HG02852 (cell line): ENCODE measurements around the gene FGF1.

Experiments used
- ATAC-seq: cut with Tn5 transposase; IDR thresholded peaks from one replicate; pipeline ENCODE4 v1.9.1; 2021; ENCODE audit warnings: mild to moderate bottlenecking, moderate library complexity; ENCODE audit not compliant: unreplicated experiment

The FGF1 gene

DNA sequence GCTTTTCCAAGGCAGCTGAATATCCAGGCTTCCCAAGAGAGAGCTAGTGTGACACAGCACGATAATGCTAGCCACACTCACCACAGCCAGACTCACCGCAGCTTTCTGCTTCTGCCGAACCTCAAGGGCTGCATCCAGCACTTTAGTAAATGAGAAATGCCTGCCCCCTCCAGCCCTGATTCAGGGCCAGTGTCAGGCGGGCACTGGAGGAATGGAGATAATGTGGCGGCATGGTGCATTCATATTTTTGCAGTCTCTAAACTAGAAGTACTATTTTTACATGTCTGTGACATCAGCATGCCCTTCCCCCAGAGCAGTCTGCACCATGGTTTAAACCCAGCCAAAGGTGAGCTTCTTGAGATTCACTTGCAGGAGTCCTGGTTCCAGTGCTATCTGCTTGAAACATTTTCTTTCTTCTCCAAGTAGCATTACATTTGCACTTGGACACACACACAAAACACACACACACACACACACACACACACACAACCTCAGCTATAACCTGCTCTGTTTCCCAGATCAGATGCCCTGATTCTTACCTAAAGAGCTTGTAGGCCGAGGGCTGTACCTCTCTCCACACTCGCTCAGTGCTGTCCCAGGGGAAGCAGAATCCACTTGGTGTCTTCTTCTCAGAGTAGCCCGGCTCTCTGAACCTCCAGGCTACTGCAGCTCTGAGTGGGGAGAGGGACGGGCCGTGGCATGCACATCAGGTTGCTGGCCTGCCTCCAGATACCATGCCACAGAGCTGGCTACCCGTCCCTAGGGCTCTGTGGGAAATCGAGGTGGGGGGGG, at the start of gene FGF1:
Gene FGF1 (minus strand): TSS at position 673 of the 792 bp plus-strand sequence. CDS start 71,963 bp downstream, outside the sequence.
- ATAC-seq, result no peak

DNA sequence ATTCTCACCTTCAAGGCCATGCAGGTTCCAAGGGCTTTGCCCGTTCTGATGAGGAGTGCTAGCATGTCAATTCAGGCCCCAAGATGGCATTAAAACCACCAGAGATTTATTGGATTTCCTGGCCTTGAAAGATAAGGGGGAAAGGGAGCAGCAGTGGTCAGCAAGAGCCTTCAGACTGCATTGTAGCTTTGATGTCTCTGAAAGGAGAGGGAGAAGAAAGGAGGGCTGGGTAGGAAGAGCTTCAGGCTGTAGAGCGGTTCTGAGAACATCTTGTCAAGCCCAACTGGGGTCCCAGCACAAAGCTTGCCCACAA, 41.8 kb upstream of the FGF1 start:
- ATAC-seq, result no peak

DNA sequence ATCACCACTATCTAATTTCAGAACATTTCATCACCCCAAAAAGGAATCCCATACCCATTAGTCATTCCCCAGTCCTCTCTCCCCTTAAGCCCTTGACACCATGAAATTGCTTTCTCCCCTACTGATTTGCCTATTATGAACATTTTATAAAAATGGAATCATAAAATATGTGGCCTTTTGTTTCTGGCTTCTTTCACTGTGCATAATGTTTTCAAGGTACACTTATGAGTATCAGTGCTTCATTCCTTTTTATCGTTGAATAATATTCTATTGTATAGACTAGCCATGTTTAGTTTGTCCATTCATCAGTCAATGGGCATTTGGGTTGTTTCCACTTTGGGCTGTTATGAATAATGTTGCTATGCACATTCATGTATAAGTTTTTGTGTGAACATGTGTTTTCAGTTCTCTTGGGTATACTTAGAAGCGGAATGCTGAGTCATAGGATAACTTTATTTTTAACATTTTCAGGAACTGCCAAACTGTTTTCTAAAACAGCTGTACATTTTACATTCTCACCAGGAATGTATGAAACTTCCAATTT, 40.4 kb upstream of the FGF1 start:
- ATAC-seq, result no peak

DNA sequence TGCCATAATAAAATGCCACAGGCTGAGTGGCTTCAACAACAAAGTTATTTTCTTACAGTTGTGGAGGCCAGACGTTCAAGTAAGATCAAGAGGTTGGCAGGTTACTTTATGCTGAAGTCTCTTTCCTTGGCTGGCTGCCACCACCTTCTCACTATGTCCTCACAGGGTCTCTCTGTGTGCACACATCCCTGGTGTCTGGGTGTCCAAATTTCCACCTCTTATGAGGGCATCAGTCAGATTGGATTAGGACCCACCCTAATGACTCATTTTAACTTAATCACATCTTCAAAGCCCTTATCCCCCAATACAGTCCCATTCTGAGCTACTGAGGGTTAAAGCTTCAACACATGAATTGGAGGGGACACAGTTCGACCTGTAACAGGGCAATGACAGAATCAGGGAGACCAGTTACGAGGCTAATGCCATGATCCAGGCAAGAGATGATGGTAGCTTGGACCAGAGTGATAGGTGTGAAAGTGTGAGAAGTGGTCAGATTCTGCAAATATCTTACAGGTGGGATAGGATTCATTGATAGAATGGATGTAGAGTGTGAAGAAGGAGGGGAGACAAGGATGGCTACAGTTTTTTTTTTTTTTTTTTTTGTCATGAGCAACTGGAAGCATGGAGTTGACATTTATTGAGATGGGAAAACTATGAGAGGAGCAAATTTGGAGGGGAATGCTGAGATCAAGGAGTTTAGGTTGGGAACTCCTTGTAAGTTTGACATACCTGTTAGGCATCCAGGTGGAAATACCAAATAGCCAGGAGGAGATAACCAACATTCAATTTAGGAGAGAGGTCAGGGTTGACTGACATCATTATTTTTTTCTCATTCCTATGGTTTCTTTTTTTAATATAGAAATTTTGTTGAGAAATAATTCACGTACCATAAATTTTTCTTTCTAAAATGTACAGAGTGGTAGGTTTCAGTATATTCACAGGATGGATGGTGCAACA, 39.6 kb upstream of the FGF1 start:
- no peak for ATAC-seq

DNA sequence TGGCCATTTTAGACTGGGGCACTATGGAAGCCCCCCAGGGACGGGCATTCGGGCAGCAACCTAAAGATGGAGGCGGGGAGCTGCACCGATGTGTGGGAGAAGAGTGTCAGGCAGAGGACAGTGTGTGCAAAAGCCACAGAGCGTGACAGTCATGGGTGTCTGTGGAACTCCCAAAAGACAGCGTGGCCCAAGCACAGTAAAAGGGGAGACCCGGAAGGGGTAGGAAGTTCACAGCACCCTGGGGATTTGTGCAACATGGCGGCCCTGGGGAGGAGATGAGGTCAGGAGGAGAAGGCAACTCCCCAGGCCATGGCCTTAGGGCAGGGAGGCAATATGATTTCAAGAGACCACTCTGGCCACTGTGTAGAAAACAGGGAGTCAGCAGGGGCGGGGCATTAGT, 38.9 kb upstream of the FGF1 start:
- ATAC-seq, result no peak

DNA sequence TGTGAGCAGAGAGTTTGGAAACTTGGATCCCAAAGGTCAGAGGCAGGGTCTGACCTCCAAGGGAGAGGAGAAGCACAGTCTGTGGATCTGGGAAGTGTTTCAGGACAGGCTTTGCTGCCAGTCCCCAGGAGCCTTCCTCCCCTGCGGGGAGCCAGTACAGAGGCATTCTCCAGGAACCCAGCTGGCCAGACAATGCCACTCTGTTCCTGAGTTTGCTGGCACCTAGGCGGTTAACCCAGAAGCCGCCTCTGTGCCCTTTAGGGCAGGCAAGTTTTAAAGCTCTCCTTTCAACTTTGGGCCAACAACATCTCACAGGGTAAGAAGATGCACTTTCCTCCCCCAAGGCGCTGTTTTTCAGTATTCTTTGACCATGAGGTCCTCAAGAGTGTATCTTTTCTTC, 37.0 kb upstream of the FGF1 start:
- no peak for ATAC-seq

DNA sequence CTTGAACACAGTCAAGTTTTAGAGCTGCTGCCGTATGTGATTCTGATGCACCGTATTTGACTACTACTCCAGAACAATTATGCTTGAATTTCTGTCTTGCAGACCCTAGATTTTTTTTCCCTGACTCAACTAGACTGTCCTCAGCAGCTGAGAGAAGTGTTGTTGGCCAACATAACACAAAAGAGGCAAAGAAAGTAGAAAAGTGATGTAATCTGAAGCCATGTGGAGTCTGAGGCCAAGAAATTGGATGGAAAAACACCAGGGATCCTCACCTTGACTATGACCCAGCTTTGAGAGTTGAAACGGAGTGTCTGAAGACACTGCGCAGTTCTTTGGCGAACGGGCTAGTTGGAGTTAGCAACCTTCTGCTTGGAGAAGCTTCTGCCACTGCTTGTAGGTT, 36.3 kb upstream of the FGF1 start:
- no peak for ATAC-seq

DNA sequence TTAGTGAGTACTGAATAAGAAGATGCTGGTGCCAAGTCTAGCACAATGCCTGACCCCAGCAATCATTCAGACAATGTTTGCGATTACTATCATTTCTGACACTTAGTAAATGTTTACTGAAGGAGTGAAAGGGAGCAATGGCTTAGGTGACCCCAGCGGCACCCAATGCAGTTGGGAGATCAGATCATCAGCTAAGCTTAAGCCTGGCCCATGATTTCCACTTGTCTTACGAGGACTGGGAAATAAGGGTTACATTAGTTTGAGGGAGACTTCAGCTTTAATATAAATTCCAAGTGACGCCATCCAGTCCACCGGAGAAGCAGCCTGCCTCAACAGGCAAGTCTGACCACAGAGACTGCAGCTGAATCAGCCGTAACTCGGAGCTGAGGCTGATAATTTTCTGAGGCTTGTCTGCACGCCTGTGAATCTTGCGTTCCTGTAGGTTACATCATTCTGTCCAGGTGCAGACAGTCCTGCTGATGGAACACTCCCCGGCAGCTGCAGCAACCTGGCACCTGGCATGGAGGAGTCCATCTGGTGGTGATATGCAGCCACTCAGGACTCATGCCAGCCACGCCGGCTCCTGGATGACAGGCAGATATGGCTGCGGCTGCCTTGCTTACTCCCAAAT, 34.9 kb upstream of the FGF1 start:
- ATAC-seq, result no peak

DNA sequence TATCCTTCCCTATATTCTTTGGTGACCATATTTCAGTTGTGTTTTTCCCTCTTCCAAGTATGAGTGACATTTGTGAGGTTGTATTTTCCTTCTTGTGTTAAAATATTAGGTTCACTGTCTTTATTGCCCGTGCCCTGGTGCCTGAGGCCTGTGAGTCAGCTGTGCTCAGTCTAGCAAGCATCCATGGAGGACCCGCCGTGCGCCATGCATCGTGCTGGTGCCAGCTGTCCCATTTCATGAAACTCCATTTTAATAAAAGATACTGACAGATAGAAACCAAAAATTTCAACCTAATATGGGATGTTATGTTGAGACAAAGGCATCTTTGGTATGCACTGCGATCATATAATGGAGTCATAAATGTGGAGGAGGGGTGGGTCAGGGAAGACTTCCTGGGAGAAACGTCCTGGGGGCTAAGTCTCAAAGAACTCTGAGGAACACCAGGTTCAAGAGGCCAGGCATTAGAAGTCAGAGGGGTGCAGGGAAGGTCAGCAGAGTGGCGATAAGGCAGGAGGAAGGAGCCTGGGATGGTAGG, 34.0 kb upstream of the FGF1 start:
- no peak for ATAC-seq

DNA sequence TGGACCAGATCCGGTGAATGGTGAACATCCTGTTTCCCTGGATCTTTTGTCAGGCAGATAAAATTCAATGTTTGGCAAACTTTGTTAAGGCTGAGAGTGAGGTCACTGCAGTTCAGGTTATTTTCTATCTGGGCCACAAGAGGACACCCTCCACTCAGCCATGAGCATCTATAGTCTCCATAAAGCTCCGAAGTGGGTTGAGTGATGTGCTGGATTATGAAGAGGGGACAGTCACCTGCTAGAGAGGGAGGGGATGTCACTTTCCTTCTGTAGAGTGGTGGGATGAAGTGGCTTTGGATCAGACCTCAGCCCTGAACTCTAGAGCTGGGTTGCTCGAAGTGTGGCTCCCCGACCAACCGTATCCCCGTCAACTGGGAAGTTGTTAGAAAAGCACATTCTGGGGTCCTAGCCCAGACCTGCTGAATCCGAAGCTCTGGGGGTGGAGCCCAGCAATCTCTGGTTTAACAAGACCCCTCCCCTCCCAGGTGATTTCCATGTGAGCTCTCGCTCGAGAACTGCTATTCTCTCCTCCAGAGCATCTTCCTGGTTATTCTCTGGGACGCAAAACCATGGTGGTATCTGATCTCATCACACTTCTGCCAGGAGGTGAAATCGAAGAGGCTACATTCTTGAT, 31.8 kb upstream of the FGF1 start:
- no peak for ATAC-seq

DNA sequence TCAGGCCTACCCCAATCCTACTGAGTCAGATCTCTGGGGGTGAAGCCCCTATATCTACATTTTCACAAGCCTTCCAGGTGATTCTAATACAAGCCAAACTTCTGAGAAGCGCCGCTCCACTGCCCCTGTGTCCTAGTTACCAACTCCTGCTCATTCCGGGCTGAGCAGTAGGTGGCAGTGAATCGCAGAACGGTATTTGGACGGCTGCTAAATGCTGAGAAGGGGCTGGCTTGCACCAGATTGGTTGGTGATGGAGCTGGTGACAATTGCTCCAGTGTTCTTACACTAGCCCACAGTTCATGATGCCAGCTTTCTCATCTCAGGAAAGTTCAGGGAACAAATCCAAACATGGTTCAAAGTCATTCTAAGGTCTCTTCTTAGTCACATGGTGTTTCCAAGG, 31.1 kb upstream of the FGF1 start:
- ATAC-seq, result no peak

DNA sequence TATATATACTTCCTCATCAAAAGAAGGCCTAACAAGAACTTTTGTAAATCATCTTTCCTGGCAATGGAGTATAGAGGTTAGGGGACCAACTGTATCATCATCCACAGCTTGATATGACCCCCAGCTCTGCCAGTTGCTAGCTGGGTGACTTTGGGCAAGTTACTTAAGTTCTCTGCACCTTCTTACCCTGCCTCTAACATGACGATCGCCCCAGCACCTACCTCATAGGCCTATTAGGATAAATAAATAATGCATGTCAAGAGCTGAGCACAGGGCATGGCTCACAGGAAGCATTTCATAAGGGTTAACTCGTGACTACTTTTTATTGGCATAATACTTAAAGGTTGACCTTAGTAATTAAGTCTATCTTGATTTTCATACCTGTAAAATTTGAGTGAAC, 29.4 kb upstream of the FGF1 start:
- no peak for ATAC-seq

DNA sequence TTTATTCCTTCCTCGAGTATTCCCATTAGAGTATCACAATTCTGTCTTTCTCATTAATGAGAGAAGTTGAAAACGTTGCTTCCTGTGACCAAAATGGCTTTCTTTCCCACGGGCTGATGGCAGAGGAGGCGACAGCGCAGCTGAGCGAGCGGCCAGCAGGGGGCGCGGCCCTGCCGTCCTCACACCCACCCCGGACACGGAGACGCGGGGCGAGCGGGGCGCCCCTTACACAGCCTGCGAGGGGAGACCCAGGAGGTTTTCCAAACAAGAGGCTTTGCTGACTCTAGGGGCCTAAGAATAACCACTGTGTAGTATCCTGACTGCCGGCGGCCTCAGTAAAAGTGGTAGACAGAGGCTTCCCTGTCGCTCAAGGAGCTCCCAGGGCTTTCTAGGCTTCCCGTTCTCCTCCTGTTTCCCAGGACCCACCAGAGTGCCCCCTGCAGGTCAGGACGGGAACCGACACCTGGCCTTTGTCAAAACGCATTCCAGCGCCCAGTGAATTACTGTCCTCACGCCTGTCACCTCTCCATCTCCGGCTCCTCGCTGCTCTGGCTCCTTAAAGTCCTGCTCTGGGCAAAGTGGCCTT, 27.3 kb upstream of the FGF1 start:
- peak; percentile 98 for ATAC-seq

DNA sequence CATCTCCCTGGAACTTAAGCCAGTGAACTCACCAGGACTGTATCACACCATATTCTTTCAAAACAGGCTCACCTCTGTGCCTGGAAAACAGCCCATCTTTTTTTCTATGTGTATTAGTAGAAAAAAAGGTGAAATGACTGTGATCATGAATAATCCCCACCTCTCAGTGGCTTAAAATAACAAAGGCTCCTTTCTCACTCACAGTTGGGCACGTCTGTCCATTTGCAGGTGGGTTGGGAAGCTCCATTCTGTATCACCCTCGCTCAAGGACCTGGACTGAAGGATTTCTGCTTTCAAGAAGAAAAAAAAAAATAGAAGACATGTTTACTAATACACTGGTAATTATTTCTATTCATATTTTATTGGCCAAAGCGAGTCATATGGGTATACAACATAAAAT, 17.3 kb upstream of the FGF1 start:
- ATAC-seq, result no peak

DNA sequence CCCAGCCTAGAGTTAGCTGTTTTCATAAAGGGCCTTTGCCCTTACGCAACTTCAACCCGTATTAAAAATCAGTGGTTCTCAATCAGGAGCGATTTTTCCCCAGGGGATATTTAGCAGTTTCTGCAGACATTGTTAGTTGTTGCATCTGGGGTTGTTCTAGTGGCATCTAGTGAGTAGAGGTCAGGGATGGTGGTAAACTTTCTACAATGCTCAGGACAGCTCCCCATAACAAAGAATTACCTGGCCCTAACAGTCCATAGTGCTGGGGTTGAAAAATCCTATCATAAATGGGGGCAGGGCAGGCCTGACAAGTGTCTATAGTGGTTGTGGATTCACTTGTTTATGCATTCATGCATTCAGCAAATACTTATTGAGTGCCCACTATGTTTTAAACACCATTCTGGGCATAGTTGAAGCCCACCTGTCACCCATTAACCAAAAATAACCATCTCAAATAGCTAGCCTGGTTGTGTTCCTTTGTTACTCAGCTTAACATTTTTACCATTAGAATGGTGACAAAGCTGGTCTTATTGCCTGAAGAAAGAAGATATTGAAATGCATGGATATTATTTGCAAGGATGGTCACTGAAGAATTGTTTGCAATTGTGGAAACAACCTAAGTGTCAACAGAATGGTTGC, 15.9 kb upstream of the FGF1 start:
- ATAC-seq, result no peak

DNA sequence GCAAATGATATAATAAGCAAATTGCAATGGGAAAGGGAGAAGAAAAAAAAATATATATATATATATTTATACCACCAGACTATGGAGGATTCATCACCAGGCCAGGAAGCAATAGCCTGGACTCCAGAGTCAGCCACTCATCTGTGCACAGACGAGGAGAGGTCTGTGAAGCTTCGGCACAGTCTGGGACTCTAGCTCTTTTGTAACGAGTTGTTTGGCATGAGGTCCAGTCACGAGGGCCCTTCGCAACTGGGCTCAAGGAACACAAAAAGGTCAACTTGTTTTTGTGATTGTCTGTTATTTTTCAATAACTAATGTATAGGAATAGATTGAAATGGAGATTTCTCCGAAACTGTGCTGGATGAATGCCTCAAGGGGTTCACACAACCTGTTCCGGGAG, 14.7 kb upstream of the FGF1 start:
- ATAC-seq, result no peak

DNA sequence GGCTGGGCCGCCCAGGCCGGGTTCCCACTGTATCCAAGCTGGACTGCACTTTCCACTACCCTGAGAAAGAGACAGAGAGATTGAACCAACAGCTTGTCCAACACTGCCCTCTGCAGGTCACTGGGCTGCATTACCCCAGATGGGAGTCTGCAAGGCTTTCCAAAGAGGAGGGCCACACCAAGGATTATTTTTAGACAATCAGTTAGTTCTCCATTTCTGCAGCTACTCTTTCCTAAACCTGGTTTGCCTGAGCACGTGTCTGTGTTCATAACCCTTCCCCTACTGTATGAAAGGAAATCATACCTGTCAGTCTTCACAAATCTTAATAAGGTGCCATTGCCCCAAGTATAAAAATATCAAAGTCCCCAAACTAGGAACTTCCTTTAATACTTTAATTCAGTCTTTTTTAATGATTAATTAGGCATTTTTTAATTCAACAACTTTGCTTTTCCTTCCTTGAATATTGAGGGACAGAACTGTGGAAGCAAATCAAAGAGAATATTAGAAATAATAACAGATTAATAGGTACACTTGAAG, 13.4 kb upstream of the FGF1 start:
- ATAC-seq, result peak; percentile 74

DNA sequence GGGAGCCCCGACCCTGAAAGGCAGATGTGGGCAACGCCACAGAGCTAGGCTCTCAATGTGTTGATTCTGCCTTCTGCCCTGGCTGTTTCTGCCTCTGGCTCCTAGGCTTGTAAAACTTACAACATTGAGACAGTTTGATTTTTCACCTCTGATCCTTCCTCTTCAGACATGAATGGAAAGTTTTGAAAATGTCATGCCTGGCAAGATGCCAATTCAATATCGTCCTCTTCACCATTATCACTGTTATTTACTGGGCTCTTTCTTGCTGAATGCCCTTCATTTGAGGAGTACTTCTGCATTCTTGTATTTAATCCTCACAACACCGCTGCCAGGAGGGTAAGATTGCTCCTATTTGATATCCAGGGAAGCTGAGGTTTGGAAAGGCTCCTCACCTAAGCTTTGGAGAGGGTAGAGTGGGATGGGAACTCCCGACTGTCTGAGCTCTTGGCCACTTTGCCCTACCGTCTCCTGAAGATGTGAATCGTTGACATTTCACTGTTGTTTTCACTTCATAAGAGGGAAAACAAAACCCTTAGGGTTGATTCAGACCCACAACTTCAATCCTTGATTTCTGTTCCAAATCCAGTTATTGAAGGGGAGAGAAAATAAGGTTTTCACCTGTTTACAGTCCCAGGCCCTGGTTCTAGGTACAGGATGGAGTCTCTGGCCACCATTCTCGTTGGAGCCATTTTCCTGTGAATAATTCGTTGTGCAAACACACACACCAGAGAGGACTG, 12.7 kb upstream of the FGF1 start:
- no peak for ATAC-seq
